Measurements from ENCODE around the gene LTBP1.
"Not testable (repeated sequence)": the region's sequence is repeated elsewhere in the genome, so short reads cannot be mapped to it uniquely, and the experiment has no call there.

Gene LTBP1

DNA sequence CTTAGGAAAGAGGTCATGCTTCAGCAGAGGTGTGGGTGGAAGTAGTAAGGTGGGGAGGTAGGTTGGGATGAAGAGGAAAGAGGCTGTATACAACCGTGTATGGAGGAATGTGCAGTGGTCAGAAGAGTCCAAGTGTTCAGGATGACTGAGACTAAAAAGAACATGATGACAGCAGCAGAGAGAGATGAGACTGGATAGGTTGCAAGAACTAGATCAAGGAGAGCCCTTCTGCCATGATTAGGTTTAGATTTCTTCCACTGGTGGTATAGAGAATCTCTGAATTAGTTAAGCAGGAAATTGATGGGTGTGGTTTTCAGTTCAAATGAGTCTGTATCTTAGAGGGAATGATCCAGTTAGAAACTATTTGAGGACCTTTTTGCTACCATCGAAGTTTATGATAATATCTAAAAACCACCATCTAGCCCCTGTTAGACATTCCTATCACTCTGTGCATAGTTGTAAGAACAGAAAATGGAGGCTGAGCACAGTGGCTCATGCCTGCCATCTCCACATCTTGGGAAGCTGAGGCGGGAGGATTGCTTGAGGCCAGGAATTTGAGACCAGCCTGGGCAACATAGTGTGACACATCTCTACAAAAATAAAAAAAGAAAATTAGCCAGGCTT is 221.0 kb downstream of the LTBP1 start:
- DNase-seq (ENCODE audit: extremely low spot score, insufficient read length, low read depth) (no peak), FAIRE-seq (no peak)

DNA sequence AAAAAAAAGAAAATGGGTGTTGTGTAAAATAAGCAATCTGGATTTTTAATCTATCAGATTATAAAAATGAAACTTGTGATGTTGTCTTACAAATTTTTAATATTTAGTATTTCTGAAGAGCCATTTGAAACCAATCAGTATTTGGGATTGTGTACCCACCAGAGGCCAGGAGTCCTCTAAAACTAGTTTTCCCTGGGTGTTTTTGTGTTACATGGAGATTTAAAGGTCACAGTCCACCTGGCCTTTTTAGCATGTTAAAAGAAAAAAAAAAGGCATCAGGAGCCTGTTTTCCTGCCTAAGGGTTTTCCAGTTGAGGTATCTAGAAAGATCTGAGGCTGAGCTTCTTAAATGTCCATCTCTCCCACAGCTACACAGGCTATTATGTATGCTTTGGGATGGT is 221.7 kb downstream of the LTBP1 start:
- DNase-seq (ENCODE audit: extremely low spot score, insufficient read length, low read depth) (no peak), FAIRE-seq (no peak)

DNA sequence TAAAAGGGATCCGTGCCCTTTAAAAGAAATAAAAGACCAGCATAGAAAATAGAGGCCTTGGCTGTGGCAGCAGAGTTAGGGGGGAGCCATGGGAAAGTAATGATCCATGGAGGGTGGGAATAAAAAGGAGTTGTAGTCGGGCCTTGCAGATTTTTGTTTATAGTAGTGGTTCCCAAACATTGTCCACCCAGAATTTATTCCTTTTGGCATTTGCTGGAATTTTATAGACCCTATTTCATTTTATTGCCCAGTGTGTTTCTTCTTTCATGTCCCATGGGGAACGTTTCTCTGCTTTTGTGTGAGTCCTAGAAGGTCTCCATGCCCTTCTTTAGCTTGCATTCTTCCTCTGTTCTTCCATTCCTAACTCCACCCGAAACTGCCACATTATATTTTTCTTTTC is 222.2 kb downstream of the LTBP1 start:
- no peak for FAIRE-seq
- DNase-seq (ENCODE audit: extremely low spot score, insufficient read length, low read depth), result no peak

DNA sequence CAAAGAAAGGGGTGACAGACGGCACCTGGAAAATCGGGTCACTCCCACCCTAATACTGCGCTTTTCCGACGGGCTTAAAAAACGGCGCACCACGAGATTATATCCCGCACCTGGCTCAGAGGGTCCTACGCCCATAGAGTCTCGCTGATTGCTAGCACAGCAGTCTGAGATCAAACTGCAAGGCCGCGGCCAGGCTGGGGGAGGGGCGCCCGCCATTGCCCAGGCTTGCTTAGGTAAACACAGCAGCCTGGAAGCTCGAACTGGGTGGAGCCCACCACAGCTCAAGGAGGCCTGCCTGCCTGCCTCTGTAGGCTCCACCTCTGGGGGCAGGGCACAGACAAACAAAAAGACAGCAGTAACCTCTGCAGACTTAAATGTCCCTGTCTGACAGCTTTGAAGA is 223.5 kb downstream of the LTBP1 start:
- not testable (repeated sequence) for DNase-seq (ENCODE audit: extremely low spot score, insufficient read length, low read depth); FAIRE-seq

DNA sequence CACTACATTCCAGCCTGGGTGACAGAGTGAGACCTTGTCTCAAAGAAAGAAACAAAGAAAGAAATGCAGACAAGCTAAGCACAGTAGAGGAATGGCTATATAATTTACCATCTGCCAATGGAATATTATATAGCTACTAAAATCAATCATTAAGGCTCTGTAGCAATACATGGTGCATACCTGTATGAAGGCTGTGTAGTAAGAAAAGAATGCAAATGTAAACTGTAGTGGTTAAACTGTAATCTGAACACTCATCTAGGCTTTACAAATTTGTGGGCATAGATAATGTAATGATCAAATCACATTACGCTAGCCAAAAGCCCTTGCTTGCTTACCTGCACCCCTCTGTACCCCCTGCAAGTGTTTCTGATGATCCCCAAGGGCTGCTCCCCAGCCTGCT is 230.9 kb downstream of the LTBP1 start:
- DNase-seq (ENCODE audit: extremely low spot score, insufficient read length, low read depth) (no peak), FAIRE-seq (no peak)

DNA sequence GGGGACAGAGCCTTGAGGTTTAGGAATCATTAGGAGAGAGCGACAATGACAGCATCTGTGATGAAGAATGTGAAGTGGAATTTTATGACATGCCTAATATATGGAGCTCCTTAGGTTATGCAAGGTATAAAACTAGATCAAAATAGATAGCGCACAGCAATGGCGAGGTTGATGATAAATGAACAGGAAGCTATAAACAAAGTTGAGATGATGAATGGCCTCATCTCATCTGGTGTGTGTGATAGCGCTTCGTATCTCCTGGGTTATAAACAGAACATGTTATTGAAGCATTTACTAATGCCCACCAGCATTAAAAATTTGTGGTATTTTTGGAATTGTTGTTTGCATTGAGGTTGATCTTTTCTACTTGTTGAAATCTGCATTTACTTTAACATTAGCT is 231.5 kb downstream of the LTBP1 start:
- FAIRE-seq (no peak), DNase-seq (ENCODE audit: extremely low spot score, insufficient read length, low read depth) (no peak)

DNA sequence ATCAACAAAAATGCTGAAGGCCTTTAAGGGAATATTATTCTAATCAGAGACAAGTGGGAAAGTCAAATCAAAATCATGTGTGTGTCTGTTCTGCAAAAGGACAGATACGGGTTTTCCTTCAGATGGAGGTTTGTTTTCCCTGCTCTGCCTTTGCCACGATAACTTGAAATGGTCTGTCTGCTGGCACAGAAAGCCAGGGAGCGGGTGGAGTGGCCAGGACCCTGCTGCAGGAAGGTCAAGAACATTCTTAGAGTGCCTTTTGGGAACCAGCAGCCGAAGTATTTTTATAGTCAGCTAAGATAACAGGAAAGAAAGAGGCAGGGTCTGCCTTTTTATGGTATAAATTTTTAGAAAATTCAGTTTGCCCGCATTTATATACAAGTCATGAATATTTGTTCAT is 234.2 kb downstream of the LTBP1 start:
- DNase-seq (ENCODE audit: extremely low spot score, insufficient read length, low read depth), result no peak
- FAIRE-seq, result no peak

DNA sequence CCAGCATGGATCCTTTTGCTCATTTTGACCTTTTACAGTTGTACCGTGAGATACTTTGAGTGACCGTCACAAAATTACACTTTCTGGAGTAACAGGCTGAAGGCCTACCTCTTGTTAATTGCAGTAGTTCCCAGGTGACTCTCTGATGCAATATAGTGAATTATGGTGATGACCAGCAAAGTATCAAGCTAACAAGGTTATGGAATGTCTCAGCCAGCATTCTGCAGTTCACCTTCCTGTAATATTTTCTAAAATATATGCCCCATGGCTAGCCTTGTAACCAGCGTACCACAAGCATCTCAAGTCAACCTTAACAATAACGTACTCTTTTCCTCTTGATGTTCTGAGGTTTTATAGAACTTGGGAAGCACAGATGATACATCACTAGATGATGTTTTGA is 234.7 kb downstream of the LTBP1 start:
- FAIRE-seq (no peak), DNase-seq (ENCODE audit: extremely low spot score, insufficient read length, low read depth) (no peak)

DNA sequence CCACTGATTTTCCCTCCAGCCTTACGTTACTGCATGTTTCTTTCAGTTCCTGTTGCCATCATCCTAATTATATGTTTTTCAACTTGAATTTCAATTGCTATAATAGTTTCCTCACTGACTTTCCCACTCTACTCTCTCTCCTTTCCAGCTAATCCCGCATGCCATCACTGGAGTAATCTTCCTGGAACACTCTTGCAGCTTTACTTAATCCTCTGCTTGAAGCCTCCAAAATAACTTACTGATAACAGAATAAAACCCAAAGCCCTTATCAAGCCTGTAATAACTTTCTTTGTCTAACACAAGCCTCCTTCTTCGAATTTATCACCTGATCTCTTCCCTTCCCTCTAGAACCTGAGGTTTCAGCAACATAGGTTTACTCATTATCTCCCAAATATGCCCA is 237.3 kb downstream of the LTBP1 start:
- DNase-seq (ENCODE audit: extremely low spot score, insufficient read length, low read depth) (no peak), FAIRE-seq (no peak)

DNA sequence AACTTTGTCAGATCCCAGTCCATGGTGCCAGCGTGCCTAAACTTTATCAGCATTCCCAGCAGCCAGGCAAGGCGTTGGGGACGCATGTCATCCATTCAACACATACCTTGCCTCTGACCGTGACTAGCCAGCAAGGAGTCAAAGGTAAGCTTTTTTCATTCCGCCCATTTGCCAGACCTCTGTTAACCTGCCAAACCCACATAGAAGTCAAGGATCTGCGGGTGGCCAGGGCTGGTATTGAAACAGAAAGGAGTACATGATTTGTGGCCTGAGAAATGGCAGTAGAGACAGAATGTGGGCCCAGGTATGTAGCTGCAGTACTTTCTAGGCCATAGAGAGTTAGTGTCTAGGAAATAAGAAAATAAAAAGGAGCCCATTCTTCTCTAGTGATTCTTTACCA is 240.2 kb downstream of the LTBP1 start:
- no peak for DNase-seq (ENCODE audit: extremely low spot score, insufficient read length, low read depth)
- FAIRE-seq, result no peak

DNA sequence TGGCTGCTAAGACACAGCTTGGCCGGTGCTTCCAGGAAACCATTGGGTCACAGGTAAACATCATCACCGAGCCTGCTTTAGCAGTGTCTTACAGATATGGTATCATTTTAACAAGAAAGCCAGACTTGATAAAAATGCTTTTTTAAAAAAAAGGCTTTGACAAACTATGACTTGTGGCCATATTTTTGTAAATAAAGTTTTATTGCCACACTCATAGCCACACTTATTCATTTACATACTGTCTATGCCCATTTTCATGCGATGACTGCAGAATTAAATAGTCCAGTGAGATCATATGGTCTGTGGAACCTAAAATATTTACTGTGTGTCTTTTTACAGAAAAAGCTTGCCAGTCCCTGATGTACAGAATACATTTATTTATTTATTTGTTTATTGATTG is 242.0 kb downstream of the LTBP1 start:
- FAIRE-seq (no peak), DNase-seq (ENCODE audit: extremely low spot score, insufficient read length, low read depth) (no peak)

DNA sequence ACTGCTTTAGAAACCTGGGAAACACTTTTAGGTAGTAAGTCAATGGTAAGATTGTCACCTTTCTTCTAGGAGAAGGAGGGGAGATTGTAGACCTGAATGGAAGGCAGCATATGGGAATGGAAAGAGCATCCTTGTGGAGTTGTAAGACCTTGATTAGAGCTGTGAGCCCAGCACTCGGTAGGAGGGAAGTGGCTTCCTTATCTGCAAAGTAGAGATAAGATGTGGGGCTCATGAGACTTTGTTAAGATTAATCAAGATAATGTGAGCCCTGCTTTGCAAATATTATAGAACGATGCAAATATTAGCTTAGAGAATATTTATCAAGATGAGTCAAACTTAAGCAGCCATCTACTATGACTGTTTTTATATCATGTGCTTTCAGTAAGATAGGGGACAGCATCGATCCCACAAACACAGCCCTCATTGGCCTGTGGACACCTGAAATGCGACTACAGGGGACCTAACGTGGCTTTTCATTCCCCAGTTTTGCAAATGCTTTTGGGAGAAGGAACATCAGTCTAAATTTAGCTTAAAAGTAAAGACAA is 243.7 kb downstream of the LTBP1 start:
- FAIRE-seq, result no peak
- DNase-seq (ENCODE audit: extremely low spot score, insufficient read length, low read depth), result no peak

DNA sequence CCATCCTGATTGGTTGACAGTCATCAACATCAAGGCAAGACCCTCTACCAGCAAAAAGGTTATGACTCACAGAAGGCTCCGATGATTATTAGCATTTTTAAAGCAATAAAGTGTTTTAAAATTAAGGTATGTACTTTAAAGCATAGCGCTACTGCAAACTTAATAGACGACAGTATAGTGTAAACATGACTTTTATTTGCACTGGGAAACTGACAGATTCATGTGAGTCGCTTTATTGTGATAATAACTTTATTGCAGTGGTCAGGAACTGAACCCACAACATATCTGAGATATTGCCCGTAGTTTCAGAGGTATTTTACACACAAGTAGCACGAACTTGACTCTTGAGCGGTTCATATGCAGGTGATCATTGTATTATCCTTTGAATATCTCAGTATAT is 249.1 kb downstream of the LTBP1 start:
- no peak for DNase-seq (ENCODE audit: extremely low spot score, insufficient read length, low read depth)
- FAIRE-seq, result no peak

DNA sequence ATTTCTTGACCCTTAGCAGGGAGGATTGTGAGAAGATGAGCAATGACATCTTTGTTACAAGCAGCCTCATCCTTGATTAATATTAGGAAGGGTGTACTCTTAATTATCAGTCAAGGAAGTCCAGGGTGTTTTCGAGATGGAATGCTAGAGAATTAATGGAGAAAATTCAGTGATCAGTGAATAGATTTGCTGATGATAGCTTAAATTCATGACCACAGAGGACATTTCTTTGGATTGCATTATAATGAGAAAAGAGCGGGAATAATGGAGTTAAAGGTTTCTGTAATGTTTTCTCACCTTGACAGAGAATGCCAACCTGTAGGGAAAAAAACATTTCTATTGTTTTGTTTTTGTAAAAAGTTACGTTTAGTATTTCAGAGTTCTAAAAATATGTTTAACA is 249.9 kb downstream of the LTBP1 start:
- DNase-seq (ENCODE audit: extremely low spot score, insufficient read length, low read depth), result no peak
- FAIRE-seq, result no peak

DNA sequence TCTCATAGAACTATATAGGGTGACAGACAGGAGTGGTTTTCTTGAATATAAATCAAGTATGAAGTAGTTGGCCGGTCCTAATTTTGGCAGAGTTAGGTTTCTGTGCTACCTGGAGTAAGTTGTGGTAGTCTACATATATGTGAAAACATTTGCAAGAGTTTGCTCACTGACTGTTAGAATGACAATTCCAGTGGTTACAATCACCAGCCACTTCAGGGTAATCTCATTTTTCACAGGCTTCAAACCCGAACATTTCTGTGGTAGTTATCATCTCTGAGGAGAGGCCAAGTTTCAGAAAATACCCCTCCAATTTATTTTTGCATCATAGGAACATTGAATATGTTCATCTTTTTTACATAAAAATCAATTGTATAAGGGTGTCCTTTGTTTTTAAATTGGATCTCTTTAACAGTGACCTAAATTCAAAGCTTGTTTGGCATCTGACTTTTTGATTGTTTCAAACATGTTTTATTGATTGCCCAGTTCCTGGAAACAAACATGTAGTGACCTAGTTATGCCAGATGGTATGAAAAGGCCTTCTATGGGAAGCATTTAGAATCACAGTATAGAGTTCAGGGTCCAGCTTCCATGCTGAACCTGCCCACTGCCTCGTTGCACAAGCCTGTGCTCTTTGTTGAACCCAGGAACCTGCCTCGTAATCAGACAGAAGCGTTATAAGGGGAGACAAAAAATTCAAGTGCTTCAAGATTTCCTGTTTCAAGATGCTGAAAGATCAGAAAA is 250.6 kb downstream of the LTBP1 start:
- FAIRE-seq, result no peak

DNA sequence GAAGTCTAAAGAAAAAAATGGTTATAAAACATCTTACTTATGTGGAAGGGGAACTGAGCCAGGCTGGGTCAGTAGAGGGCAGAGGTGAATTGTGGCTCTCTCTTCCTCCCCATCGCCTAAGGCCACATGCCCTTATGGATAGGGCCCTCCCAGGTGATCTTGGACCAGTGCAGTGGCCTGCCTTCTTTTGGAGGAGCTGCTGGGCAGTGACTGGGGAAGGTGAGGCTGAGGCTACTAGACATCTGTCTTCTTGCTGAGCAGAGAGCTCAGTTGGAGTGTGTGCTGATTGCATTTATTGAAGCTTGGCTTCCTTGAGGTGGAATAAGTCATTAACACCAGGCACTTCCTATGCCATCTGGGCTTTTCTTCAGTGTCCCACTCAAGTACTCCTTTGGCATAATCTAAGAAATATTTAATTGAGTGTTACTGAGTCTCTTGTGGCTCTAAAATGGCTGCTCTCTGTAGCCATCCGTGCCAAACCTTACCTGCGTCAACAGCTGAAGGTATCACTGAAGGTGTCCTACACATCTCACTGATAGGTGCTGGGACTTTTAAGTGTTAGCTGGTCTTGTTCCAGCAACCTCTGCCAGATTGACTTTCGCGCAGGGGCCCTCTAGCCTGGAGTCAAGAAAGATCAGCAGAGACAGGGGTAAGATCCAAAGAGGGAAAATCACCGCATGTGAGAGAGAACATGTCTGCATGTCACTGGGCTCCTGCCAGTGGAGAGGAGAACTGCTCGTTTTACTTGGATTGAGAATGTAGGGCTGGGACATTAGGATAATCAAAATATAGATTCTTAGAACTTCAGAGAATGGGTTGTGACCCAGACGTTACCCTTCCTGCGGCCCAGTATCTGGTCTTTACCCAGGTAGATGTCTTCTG is 256.1 kb downstream of the LTBP1 start:
- DNase-seq (ENCODE audit: extremely low spot score, insufficient read length, low read depth) (no peak), FAIRE-seq (no peak)

More for the DNA sequence above, 250.6 kb downstream of the LTBP1 start:
- no peak for DNase-seq (ENCODE audit: extremely low spot score, insufficient read length, low read depth)

DNA sequence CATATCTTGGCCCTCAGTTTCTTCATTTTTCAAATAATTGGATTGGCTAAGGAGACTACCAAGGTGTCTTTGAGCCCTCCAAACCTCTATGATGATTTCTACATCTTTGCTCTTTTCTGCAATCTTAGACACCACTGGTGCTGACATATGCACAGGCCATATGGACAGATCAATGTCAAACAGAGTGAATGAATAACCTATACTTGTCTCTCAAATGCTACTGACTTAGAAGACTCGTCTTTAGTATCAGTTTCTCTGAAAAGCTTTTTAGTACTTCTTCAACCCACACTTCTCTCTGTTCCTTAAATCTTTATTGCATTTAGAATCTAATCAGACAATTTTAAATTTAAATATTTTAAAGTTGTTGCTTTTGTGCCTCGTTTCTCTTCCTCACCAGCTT is 258.2 kb downstream of the LTBP1 start:
- peak; percentile 17 for DNase-seq (ENCODE audit: extremely low spot score, insufficient read length, low read depth)
- peak; percentile 72 for FAIRE-seq

DNA sequence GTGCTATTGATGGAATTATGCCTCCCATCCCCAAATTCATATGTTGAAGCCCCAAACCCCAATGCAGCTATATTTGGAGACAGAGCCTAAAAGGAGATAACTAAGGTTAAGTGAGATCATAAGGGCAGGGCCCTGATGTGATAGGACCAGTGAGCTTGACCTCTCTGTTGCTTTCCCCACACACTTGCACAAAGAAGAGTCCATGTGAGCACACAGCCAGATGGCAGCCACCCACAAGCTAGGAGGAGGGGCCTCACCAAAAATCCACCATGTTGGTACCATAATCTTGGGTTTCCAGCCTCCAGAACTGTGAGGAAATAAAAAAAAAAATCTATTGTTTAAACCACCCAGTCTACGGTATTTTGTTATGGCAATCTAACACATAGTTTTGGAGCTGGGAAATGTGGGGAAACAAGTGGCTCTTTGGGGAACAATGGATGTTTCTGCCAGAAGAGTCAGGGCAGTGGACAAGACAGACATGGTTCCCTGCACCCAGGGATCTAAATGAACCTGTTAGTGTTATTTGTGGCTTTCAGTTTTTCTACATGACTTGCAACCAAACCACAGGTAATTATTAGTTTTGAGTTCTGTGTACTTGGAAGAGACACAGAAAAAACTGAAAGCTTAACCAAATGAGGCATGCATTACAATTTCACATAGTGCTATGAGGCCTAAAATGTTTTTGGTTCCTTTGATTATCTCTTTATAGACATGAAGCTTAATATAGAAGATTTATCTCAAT is 259.1 kb downstream of the LTBP1 start:
- peak; percentile 40 for DNase-seq (ENCODE audit: extremely low spot score, insufficient read length, low read depth)
- FAIRE-seq, result peak; percentile 93

DNA sequence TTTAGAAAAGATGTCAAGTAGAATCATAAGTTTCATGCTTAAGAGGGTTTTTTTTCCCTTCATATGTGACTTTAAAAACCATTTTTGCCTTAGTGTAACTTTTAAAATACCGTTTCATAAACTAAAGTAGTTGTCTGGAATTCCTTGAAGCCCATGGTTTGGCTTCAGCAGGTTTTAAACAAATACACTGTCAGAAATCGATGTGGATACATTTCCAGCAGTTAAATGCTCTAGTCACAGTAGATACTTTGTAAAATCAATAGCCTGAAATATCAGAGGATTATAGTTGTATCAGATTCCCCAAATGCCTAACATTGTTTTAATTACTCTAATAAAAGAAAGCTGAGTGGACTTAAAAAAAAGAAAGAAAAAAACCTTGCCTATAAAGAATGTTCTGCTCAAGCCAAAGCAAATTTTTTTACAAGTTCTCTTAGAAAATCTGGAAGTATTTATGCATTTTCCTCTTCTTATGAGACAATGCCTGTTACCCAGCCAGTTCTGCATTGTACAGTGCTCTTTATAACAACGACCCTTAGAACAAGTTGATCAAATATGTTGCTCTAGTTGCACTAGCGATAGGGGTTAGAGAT is 260.5 kb downstream of the LTBP1 start:
- DNase-seq (ENCODE audit: extremely low spot score, insufficient read length, low read depth) (no peak), FAIRE-seq (no peak)

DNA sequence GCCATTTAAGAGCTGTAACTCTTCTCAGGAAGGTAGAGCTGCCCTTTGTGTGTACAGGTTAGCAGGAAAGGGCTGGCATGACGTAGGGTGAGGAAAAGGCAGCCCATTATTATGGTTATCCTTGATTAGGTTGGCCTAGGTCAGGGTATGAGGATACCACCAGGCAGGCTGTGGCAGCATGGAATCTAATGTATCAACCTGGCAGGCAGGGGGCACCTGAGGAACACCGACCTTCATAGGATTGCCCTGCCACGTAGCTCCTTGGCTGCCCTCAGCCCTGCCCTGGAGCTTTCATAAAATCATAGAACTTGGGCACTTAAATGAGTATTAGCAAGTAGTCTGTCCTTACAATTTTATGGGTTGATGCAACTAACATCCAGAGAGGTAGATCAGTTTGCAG is 261.6 kb downstream of the LTBP1 start:
- DNase-seq (ENCODE audit: extremely low spot score, insufficient read length, low read depth), result no peak

More for the DNA sequence above, 261.6 kb downstream of the LTBP1 start:
- no peak for FAIRE-seq

Data from GM18507 (cell line).